GM19193 (cell line): Measurements from ENCODE around the gene SFXN5.

Experiments used
- POLR2A ChIP-seq: IDR thresholded peaks from 4 replicates; pipeline ENCODE4 v1.6.1; 2011; ENCODE audit not compliant: insufficient read depth, insufficient read length; ENCODE audit errors: extremely low read depth

The SFXN5 gene

DNA sequence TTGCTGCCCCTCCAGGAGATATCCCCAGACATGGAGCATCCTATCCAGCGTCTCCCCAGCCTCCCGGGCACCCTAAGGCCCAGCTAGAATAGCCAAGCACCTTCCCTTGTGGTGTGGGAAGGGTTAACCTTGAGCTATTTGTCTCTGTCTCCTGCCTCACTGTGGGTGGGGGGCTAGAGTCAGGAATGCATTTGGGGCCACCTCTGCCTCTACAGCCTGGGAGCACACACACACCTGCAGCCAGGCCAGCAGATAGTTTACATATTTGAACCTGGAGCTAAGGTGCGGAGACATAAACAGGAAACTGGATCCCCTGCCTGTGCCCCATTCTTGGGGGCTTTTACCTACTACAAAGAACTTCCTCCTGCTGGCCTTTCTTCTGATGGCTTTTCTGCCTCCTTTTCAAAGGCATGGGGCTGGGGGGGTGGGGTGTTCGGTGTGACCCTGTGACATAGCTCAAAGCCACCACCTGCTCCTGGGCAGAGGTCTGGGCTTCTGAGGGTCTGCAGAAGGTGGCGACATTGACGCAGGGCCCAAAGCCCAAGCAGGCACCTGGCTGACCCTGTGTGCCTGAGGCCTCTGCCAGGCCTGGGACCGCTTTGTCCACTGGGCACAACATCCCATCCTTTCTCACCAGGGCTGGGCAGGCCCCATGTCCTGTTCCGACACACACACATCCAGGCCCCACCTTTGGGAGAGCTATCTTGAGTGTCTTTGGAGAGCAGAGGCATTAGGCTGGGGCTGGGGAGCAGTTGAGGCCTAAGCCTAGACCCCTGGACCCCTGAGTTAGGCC lies 120.0 kb downstream of the SFXN5 start:
- TF ChIP-seq POLR2A = no peak

GRCh38 chr2:72950558-72951255 lies 120.8 kb downstream of the SFXN5 start:
- TF ChIP-seq POLR2A = no peak

DNA sequence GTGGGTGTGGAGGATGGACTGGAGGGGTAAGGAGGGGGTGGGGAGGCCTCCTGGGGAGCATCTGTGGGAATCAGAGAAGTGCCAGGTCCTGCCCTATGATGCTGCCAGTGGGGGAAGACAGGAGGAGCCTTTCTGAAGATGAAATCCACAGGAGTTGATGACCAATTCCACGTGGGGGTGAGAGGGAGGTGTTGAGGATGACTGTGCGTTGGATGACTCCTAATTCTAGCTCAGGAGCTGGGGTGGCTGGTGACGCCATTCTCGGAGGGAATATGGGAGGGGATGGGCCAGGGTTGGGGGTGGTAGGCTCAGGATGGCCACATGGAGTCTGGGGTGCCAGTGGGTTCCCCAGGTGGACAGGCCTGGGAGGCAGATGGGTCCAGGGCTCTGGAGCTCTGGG lies 121.9 kb downstream of the SFXN5 start:
- no peak for TF ChIP-seq POLR2A

GRCh38 chr2:72949045-72949444 lies 122.5 kb downstream of the SFXN5 start:
- TF ChIP-seq POLR2A = no peak

- TF ChIP-seq POLR2A = no peak
These were observed 123.3 kb downstream of the SFXN5 start for GRCh38 chr2:72947952-72948830.

GRCh38 chr2:72946466-72946865 lies 125.0 kb downstream of the SFXN5 start:
- no peak for TF ChIP-seq POLR2A

DNA sequence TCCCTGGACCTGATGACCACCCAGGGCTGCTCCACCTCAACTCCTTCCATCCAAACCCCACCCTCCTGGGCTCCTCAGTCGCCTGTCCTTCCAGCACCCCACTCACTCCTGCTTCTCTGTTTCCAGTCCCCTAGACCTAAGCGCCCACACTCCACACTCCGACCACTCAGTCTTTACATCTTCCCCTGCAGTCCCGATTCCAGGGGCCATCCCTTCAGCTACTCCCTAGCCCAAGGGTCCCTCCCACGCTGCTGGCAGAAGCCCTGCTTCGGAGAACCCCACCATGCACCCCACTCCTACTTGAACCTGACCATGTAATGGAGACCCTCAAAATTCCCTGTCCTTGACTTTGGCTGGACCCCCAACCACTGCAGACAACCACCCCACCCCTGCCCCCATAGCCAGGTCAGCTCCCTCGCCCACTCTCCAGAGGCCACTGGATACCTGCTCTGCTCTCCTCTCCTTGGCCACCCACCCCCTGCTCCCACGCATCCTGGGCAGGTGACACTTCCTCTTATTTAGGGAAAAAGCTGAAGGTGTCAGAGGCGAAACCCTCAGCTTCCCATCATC lies 126.0 kb downstream of the SFXN5 start:
- no peak for TF ChIP-seq POLR2A

- TF ChIP-seq POLR2A = no peak
These were observed 126.6 kb downstream of the SFXN5 start for GRCh38 chr2:72944804-72945449.

DNA sequence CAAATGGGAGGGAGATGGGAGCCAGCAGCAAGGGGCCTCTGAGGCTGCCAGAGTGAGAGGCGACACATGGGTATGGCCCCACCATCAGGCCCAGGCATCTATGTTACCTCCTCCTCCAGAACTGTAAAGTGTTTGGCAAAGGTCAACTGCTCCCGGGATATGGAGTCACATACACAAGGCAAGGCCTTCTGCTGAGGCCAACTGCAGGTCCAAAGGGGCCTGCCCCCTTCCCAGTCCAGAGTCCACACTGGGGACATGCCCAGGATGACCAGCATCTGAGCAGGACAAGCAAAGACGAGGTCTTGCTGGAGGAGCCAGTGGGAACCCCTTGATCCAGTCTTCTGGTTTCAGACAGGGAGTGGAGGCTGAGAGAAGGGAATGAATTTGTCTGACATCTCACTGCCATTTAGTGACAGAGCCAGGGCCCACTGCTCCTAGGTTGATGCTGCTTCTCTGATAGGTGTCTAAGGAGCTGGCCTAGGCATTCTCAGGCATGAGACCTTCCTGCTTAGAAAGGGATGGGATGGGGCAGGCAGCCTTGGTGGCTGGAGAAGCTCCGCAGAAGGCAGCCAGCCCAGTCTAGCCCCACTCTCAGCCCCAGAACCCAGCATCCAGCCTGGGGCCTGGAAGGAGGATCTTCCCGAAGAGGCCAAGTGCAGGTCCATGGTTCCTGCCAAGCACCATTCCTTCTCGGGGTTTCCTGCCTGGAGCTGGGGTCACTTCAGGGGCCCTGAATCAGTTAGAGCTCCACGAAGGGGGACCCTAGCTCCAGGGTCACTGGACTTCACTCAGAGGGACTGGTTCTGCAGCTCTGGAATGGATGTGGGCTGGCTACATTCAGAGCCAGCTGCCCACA lies 127.7 kb downstream of the SFXN5 start:
- TF ChIP-seq POLR2A = no peak

GRCh38 chr2:72942881-72943418 lies 128.6 kb downstream of the SFXN5 start:
- no peak for TF ChIP-seq POLR2A

DNA sequence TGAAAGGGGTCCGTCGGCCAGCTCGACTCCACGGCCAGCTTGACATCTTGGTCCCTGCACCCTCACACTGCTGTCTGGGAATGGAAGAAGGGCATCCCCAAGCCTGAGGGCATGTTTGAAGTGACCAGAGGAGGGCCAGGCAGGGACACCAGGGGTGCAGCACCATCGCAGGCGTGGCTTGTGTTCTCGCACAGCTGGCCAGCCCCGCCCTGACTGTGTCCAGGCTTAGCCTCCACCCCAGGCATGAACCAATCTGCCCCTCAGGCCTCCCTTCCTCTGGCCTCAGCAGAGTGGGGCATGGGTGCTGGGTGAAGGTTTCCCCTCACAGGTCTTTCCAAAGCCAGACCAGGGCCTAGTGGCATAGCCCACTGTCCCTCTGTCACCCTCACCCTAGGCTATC lies 129.2 kb downstream of the SFXN5 start:
- TF ChIP-seq POLR2A = no peak

- no peak for TF ChIP-seq POLR2A
These were observed 130.7 kb downstream of the SFXN5 start for GRCh38 chr2:72940786-72941185.

DNA sequence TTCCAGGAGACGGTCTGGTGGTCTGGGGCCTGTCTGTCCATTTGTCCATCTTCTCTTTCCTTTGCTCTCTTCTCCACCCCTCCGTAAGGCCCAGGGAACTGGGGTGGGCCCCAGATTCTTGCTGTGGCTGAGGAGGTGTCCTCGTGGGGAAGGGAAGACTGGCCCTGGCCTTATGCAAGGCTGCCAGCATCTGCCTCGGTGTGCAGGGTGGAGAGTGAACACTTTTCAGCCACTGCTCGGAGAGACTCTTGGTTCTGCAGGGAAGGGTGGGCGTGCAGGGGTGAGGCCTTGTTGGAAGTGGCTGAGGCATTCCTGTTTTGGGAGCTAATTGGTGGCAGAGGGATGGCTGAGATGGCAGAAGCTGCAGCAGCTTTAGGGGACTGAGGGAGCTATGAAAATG lies 131.2 kb downstream of the SFXN5 start:
- TF ChIP-seq POLR2A = no peak
